WTC11 (cell line): ENCODE data around the gene PRSS8. TPM values are rescaled to one million over a fixed set of nuclear protein-coding genes. Genes with fewer than 3 reads are reported as not detected.

Experiments used
- ATAC-seq: fragments of 200-7000 bp; cut with Tn5 transposase; 2 replicates; pipeline ENCODE4 v1.10.0; 2021; ENCODE audit warnings: mild to moderate bottlenecking, moderate library complexity
- CTCF ChIA-PET: fragments of 300-600 bp; sonication (Branson Sonifier 250); formaldehyde crosslinking; loops from one replicate; lab custom pipeline; 2021; ENCODE audit warnings: antibody characterized with exemption; lab: Charles Lee
- POLR2A ChIA-PET: fragments of 350-600 bp; sonication (Branson Sonifier 250); formaldehyde crosslinking; loops from one replicate; lab custom pipeline; 2021; ENCODE audit warnings: antibody characterized with exemption; lab: Charles Lee
- DNase-seq: peaks from one replicate; pipeline ENCODE4 v3.0.0; 2021; ENCODE audit warnings: low spot score
- H3K27ac Mint-ChIP-seq: 2 replicates; pipeline ENCODE4 v1.8.0; 2021; ENCODE audit warnings: mixed read lengths
- H3K27me3 Mint-ChIP-seq: 2 replicates; pipeline ENCODE4 v1.8.0; 2021; ENCODE audit warnings: low read depth, mild to moderate bottlenecking, moderate library complexity, mixed read lengths
- H3K36me3 Mint-ChIP-seq: 2 replicates; pipeline ENCODE4 v1.8.0; 2021; ENCODE audit warnings: mixed read lengths
- H3K4me1 Mint-ChIP-seq: 2 replicates; pipeline ENCODE4 v1.8.0; 2022; ENCODE audit warnings: mixed read lengths
- H3K4me3 Mint-ChIP-seq: 2 replicates; pipeline ENCODE4 v1.8.0; 2021; ENCODE audit warnings: mild to moderate bottlenecking, moderate library complexity, mixed read lengths
- H3K9me3 Mint-ChIP-seq: 2 replicates; pipeline ENCODE4 v1.8.0; 2021; ENCODE audit warnings: mixed read lengths
- RORB ChIP-seq: fragments of 250-450 bp; sonication (Bioruptor Pico); IDR thresholded peaks from 2 replicates; pipeline ENCODE4 v1.9.0; 2021; ENCODE audit warnings: mild to moderate bottlenecking
- SP1 ChIP-seq: sonication (generic); formaldehyde crosslinking; conservative IDR thresholded peaks from 2 replicates; pipeline ENCODE4 v1.8.1; 2022; ENCODE audit warnings: missing genetic modification reagents
- ZBTB21 ChIP-seq: sonication (generic); formaldehyde crosslinking; IDR thresholded peaks from 2 replicates; pipeline ENCODE4 v1.8.1; 2023; ENCODE audit warnings: mild to moderate bottlenecking, missing genetic modification reagents, borderline replicate concordance
- ZNF219 ChIP-seq: sonication (generic); formaldehyde crosslinking; IDR thresholded peaks from 2 replicates; pipeline ENCODE4 v1.8.0; 2023; ENCODE audit warnings: missing genetic modification reagents, mild to moderate bottlenecking, borderline replicate concordance
- ZNF232 ChIP-seq: sonication (generic); formaldehyde crosslinking; IDR thresholded peaks from 2 replicates; pipeline ENCODE4 v1.8.0; 2022; ENCODE audit warnings: mild to moderate bottlenecking, missing genetic modification reagents
- total RNA-seq: library from RNA; stranded (reverse); gene quantifications from 3 replicates; pipeline ENCODE4 v1.2.3, GENCODE V29; 2021
- TF ChIP-seq, protein P1 (sequence below): sonication (generic); formaldehyde crosslinking; IDR thresholded peaks from 2 replicates; pipeline ENCODE4 v1.8.1; 2023; ENCODE audit warnings: mild to moderate bottlenecking, missing genetic modification reagents
- TF ChIP-seq, protein P2 (sequence below): fragments of 250-450 bp; sonication (Bioruptor Pico); IDR thresholded peaks from 2 replicates; pipeline ENCODE4 v1.9.0; 2021; ENCODE audit warnings: mild to moderate bottlenecking
- TF ChIP-seq, protein P3 (sequence below): sonication (generic); formaldehyde crosslinking; IDR thresholded peaks from 2 replicates; pipeline ENCODE4 v1.8.1; 2022; ENCODE audit warnings: mild to moderate bottlenecking, missing genetic modification reagents, moderate library complexity, borderline replicate concordance
- TF ChIP-seq, protein P4 (sequence below): fragments of 250-450 bp; sonication (Bioruptor Pico); IDR thresholded peaks from 2 replicates; pipeline ENCODE4 v1.8.0; 2021; ENCODE audit warnings: mild to moderate bottlenecking
- TF ChIP-seq, protein P5 (sequence below): sonication (generic); formaldehyde crosslinking; IDR thresholded peaks from 2 replicates; pipeline ENCODE4 v1.8.0; 2023; ENCODE audit warnings: mild to moderate bottlenecking, missing genetic modification reagents
- TF ChIP-seq, protein P6 (sequence below): fragments of 250-450 bp; sonication (Bioruptor Pico); IDR thresholded peaks from 2 replicates; pipeline ENCODE4 v1.9.0; 2021; ENCODE audit warnings: moderate library complexity, mild to moderate bottlenecking, inconsistent platforms, borderline replicate concordance
- TF ChIP-seq, protein P7 (sequence below): fragments of 250-450 bp; sonication (Bioruptor Pico); conservative IDR thresholded peaks from 2 replicates; pipeline ENCODE4 v1.9.0; 2021; ENCODE audit warnings: mild to moderate bottlenecking
- TF ChIP-seq, protein P8 (sequence below): sonication (generic); formaldehyde crosslinking; IDR thresholded peaks from 2 replicates; pipeline ENCODE4 v1.8.1; 2022; ENCODE audit warnings: missing genetic modification reagents, borderline replicate concordance

Gene PRSS8
- total RNA-seq, 1 experiment from 2014 or later: 78.8 TPM

DNA sequence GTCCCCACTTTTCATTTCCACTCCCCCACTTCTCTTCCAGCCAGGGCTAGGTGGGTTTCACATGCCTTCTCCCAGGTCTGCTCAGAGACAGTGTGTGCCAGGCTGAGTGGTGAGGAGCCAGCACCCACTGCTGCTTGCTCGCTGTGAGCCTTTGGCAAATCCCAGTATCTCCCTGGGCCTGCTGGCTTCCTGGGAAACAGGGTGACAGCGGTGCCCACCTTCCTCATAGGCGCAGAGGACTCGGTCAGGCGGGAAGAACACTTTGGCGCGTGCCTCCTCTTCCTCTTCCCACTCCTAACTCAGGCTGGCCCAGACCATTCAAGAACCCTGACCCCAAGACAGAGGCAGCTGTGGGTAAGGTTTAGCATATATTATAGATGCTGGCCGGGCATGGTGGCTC is 46.3 kb downstream of the PRSS8 start:
- DNase-seq: no peak
- Mint-ChIP-seq H3K4me3 (no peak overlapping the region), H3K27me3 (no peaks in the 10 kb centered on the region), H3K4me1 (peaks cover 8% of the 10 kb centered on the region; the same call in 1 of the 2 replicates), H3K36me3 (peaks cover 12% of the 10 kb centered on the region), H3K27ac (peak overlapping the region; percentile 49; the same call in 1 of the 2 replicates), H3K9me3 (no peaks in the 10 kb centered on the region)
- POLR2A ChIA-PET: no interaction called here
- no peak for TF ChIP-seq SP1 (CRISPR knock-in tag)
- no peak for TF ChIP-seq ZBTB21 (CRISPR knock-in tag)
- TF ChIP-seq, protein P1, sequence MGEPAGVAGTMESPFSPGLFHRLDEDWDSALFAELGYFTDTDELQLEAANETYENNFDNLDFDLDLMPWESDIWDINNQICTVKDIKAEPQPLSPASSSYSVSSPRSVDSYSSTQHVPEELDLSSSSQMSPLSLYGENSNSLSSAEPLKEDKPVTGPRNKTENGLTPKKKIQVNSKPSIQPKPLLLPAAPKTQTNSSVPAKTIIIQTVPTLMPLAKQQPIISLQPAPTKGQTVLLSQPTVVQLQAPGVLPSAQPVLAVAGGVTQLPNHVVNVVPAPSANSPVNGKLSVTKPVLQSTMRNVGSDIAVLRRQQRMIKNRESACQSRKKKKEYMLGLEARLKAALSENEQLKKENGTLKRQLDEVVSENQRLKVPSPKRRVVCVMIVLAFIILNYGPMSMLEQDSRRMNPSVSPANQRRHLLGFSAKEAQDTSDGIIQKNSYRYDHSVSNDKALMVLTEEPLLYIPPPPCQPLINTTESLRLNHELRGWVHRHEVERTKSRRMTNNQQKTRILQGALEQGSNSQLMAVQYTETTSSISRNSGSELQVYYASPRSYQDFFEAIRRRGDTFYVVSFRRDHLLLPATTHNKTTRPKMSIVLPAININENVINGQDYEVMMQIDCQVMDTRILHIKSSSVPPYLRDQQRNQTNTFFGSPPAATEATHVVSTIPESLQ: no peak
- TF ChIP-seq, protein P2, sequence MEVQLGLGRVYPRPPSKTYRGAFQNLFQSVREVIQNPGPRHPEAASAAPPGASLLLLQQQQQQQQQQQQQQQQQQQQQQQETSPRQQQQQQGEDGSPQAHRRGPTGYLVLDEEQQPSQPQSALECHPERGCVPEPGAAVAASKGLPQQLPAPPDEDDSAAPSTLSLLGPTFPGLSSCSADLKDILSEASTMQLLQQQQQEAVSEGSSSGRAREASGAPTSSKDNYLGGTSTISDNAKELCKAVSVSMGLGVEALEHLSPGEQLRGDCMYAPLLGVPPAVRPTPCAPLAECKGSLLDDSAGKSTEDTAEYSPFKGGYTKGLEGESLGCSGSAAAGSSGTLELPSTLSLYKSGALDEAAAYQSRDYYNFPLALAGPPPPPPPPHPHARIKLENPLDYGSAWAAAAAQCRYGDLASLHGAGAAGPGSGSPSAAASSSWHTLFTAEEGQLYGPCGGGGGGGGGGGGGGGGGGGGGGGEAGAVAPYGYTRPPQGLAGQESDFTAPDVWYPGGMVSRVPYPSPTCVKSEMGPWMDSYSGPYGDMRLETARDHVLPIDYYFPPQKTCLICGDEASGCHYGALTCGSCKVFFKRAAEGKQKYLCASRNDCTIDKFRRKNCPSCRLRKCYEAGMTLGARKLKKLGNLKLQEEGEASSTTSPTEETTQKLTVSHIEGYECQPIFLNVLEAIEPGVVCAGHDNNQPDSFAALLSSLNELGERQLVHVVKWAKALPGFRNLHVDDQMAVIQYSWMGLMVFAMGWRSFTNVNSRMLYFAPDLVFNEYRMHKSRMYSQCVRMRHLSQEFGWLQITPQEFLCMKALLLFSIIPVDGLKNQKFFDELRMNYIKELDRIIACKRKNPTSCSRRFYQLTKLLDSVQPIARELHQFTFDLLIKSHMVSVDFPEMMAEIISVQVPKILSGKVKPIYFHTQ: no peak
- TF ChIP-seq, protein P3, sequence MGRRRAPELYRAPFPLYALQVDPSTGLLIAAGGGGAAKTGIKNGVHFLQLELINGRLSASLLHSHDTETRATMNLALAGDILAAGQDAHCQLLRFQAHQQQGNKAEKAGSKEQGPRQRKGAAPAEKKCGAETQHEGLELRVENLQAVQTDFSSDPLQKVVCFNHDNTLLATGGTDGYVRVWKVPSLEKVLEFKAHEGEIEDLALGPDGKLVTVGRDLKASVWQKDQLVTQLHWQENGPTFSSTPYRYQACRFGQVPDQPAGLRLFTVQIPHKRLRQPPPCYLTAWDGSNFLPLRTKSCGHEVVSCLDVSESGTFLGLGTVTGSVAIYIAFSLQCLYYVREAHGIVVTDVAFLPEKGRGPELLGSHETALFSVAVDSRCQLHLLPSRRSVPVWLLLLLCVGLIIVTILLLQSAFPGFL (CRISPR knock-in tag): no peak
- TF ChIP-seq RORB: no peak
- TF ChIP-seq, protein P4, sequence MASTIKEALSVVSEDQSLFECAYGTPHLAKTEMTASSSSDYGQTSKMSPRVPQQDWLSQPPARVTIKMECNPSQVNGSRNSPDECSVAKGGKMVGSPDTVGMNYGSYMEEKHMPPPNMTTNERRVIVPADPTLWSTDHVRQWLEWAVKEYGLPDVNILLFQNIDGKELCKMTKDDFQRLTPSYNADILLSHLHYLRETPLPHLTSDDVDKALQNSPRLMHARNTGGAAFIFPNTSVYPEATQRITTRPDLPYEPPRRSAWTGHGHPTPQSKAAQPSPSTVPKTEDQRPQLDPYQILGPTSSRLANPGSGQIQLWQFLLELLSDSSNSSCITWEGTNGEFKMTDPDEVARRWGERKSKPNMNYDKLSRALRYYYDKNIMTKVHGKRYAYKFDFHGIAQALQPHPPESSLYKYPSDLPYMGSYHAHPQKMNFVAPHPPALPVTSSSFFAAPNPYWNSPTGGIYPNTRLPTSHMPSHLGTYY (CRISPR knock-in tag): no peak
- no peak for TF ChIP-seq ZNF219
- TF ChIP-seq ZNF232: no peak
- TF ChIP-seq, protein P5, sequence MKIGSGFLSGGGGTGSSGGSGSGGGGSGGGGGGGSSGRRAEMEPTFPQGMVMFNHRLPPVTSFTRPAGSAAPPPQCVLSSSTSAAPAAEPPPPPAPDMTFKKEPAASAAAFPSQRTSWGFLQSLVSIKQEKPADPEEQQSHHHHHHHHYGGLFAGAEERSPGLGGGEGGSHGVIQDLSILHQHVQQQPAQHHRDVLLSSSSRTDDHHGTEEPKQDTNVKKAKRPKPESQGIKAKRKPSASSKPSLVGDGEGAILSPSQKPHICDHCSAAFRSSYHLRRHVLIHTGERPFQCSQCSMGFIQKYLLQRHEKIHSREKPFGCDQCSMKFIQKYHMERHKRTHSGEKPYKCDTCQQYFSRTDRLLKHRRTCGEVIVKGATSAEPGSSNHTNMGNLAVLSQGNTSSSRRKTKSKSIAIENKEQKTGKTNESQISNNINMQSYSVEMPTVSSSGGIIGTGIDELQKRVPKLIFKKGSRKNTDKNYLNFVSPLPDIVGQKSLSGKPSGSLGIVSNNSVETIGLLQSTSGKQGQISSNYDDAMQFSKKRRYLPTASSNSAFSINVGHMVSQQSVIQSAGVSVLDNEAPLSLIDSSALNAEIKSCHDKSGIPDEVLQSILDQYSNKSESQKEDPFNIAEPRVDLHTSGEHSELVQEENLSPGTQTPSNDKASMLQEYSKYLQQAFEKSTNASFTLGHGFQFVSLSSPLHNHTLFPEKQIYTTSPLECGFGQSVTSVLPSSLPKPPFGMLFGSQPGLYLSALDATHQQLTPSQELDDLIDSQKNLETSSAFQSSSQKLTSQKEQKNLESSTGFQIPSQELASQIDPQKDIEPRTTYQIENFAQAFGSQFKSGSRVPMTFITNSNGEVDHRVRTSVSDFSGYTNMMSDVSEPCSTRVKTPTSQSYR: no peak
- TF ChIP-seq, protein P6, sequence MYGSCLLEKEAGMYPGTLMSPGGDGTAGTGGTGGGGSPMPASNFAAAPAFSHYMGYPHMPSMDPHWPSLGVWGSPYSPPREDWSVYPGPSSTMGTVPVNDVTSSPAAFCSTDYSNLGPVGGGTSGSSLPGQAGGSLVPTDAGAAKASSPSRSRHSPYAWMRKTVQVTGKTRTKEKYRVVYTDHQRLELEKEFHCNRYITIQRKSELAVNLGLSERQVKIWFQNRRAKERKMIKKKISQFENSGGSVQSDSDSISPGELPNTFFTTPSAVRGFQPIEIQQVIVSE (CRISPR knock-in tag): no peak
- ATAC-seq: no peak
- CTCF ChIA-PET: interaction anchor here (0.6 kb wide), 1 partner anchor 47 kb away, joined by 3 read pairs; no protein-coding TSS in a partner anchor

DNA sequence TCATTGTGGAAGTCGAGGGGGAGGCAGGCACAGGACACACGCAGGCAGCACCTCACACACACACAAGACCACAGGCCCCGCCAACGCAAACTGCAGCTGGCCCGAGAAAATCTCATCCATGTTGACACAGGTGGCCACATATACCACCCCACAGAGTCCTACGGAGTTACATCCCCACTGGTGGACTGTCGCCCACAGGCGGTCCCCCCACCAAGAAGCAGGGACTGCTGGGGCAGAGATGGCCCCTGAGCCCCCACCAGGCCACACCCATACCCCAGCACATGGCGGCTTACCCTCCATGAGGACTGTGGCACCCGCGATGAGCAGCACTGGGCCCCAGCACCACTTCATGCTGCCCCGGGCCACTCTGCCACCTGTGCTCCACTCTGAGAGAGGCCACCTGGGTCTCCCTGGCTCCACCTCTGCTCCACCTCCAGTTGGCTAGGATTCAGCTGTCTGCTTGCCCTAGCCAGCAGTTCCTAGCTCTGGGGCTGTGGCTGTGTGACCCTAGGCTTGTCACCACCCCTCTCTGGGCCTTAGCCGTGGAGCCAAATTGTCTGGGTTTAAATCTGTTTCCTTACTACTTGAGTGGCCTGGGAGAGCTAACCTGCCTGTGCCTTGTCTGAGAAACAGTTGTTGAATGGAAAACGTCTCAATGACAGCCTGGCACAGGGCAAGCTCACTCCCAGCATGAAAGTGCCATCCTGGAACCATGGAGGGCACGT is 46.9 kb downstream of the PRSS8 start, which contains the start of gene PRSS53:
Gene PRSS53, minus strand, starts transcription at position 485 of the 725 bp plus-strand sequence. Its CDS starts 134 bp downstream, at position 351.
- Mint-ChIP-seq H3K4me3 (no peak within 1 kb of the TSS), H3K4me1 (0 out of 2 replicates have a peak, but pooled peaks cover 3% of the 10 kb centered on the region), H3K27ac (peak within 1 kb of the TSS; percentile 49; the same call in 1 of the 2 replicates), H3K27me3 (no peaks in the 10 kb centered on the region), H3K9me3 (no peaks in the 10 kb centered on the region), H3K36me3 (peaks cover 12% of the 10 kb centered on the region)
- no peak for ATAC-seq
- ChIA-PET CTCF (interaction anchor here (0.6 kb wide), 1 partner anchor 47 kb away, joined by 3 read pairs; no protein-coding TSS in a partner anchor), POLR2A (no interaction called here)
- no peak for DNase-seq
- TF ChIP-seq ZNF219: no peak
- TF ChIP-seq ZNF232: no peak
- TF ChIP-seq, protein P4 (CRISPR knock-in tag): no peak
- TF ChIP-seq, protein P7, sequence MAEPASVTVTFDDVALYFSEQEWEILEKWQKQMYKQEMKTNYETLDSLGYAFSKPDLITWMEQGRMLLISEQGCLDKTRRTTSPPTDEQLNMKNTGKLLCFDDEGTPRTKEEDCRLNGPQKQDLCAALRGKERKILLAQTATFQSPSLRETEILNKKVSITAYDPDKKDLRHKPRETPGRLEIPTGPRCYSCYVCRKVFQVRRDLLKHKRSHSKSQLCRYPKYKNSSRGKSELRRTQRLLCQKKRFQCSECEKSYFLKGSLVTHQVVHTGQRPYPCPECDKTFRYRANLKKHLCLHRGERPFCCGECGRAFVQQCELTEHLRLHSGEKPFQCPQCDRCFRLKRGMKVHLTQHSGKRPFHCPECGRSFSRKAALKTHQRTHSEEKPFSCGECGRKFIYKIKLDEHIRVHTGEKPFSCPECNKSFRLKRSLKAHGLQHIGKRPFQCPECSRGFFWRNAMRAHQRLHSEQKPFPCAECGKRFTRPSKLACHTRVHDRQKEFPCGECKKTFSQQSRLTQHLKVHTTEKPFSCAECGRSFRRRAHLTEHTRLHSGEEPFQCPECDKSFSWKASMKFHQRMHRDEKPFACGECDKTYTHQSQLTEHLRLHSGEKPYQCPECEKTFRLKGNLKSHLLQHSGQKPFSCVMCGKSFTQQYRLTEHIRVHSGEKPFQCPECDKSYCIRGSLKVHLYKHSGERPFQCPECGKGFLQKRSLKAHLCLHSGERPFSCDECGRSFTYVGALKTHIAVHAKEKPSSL: no peak
- TF ChIP-seq, protein P8, sequence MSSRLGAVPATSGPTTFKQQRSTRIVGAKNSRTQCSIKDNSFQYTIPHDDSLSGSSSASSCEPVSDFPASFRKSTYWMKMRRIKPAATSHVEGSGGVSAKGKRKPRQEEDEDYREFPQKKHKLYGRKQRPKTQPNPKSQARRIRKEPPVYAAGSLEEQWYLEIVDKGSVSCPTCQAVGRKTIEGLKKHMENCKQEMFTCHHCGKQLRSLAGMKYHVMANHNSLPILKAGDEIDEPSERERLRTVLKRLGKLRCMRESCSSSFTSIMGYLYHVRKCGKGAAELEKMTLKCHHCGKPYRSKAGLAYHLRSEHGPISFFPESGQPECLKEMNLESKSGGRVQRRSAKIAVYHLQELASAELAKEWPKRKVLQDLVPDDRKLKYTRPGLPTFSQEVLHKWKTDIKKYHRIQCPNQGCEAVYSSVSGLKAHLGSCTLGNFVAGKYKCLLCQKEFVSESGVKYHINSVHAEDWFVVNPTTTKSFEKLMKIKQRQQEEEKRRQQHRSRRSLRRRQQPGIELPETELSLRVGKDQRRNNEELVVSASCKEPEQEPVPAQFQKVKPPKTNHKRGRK: no peak
